DND-41 (cell line): ENCODE results near the gene OPN1MW.
"Not testable (repeated sequence)": the region's sequence is repeated elsewhere in the genome, so short reads cannot be mapped to it uniquely, and the experiment has no call there.

Experiments
- ATAC-seq: fragments of 200-7000 bp; cut with Tn5 transposase; 3 replicates; pipeline ENCODE4 v1.9.1; 2021; ENCODE audit warnings: low read depth; ENCODE audit not compliant: insufficient read depth
- DNase-seq: peaks from one replicate; pipeline ENCODE4 v3.0.0-alpha.2; 2020
- H2AFZ ChIP-seq: 2 replicates; pipeline ENCODE4 v1.6.0; 2012; ENCODE audit warnings: low read depth, low read length
- H3K27ac ChIP-seq: 2 replicates; pipeline ENCODE4 v1.5.1; 2012; ENCODE audit warnings: low read length, inconsistent platforms
- H3K27me3 ChIP-seq: fragments of 200-600 bp; sonication (generic); 2 replicates; pipeline ENCODE4 v1.6.0; 2012; ENCODE audit warnings: low read length, mild to moderate bottlenecking, inconsistent platforms; ENCODE audit not compliant: insufficient read depth, poor library complexity
- H3K36me3 ChIP-seq: 2 replicates; pipeline ENCODE4 v1.5.1; 2012; ENCODE audit warnings: low read length, inconsistent platforms; ENCODE audit not compliant: insufficient read depth
- H3K4me1 ChIP-seq: 2 replicates; pipeline ENCODE4 v1.5.1; 2012; ENCODE audit warnings: mild to moderate bottlenecking, low read length; ENCODE audit not compliant: insufficient read depth
- H3K4me2 ChIP-seq: 2 replicates; pipeline ENCODE4 v1.6.0; 2012; ENCODE audit warnings: mild to moderate bottlenecking, moderate library complexity, low read length, inconsistent platforms; ENCODE audit not compliant: insufficient read depth
- H3K4me3 ChIP-seq, 2 experiments: fragments of 200-600 bp in 1 of 2; shearing (Covaris generic) in 1 of 2; 2 replicates each; pipeline ENCODE4 v1.5.1; 2012 to 2016; ENCODE audit warnings: inconsistent platforms in 2 of 2, low read length in 2 of 2, mild to moderate bottlenecking in 2 of 2, low read depth in 1 of 2, moderate library complexity in 1 of 2
- H3K79me2 ChIP-seq: 2 replicates; pipeline ENCODE4 v1.6.0; 2012; ENCODE audit warnings: low read length, inconsistent platforms; ENCODE audit not compliant: insufficient read depth
- H3K9ac ChIP-seq: 2 replicates; pipeline ENCODE4 v1.6.0; 2012; ENCODE audit warnings: low read depth, mild to moderate bottlenecking, inconsistent platforms, low read length, moderate library complexity
- H3K9me3 ChIP-seq: 2 replicates; pipeline ENCODE4 v1.5.1; 2012; ENCODE audit warnings: low read length, moderate library complexity, mild to moderate bottlenecking, inconsistent platforms; ENCODE audit not compliant: insufficient read depth, severe bottlenecking
- H4K20me1 ChIP-seq: 2 replicates; pipeline ENCODE4 v1.6.0; 2012; ENCODE audit warnings: low read length; ENCODE audit not compliant: insufficient read depth
- CTCF ChIP-seq: IDR thresholded peaks from 2 replicates; pipeline ENCODE4 v1.5.1; 2012; ENCODE audit warnings: borderline replicate concordance, low read length, moderate library complexity, mild to moderate bottlenecking; ENCODE audit not compliant: poor library complexity, severe bottlenecking; ENCODE audit errors: extremely low read depth
- EZH2 ChIP-seq: IDR thresholded peaks from 3 replicates; pipeline ENCODE4 v1.6.1; 2012; ENCODE audit warnings: borderline replicate concordance, low read depth, mild to moderate bottlenecking, moderate library complexity, low read length, inconsistent platforms; ENCODE audit not compliant: severe bottlenecking

OPN1MW gene

GRCh38 chrX:154182296-154182695, at the start of gene OPN1MW:
Gene OPN1MW (plus strand): TSS chrX:154182596. CDS start chrX:154182678, 82 bp downstream.
- not testable (repeated sequence) for H3K27me3 ChIP-seq

DNA sequence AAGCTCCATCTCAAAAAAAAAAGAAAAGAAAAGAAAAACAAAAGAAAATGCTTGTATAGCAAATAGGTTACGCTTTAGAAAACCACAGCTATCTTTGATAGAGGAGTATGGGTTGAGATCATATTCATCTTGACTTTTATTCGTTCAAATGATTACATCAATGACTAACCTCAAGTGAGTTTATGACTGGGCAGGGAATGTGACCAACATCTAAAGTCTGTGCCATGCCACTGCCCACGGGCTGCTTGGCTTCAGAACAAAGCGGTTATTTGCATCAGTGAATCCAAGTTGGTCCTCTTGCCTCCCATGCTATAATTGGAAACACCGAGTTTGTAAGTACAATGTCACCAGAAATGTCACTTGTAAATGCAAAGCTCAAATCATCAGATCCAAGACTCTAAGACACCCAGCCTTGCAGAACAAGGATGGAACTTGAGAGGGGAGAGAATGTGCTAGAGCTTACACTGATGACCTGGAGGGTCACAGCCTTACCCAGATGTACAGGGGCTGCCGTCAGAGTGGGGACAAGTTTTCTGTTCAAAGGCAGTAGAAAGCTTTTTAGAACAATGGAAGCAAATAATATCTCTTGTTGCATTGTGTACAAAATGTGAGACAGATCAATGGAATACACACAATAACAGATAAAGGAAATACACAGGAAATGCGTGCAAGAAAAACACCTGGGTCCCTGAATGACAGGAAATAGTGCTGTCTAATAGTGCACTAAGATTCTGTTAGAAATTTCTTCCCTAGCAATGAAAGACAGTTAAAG, 46.8 kb upstream of the OPN1MW start:
- DNase-seq, result no peak
- H3K4me3 ChIP-seq, result no peak overlapping the region

More at GRCh38 chrX:154182296-154182695, at the start of gene OPN1MW:
- not testable (repeated sequence) for H3K4me3 ChIP-seq, H2AFZ ChIP-seq, H4K20me1 ChIP-seq, H3K36me3 ChIP-seq, H3K9ac ChIP-seq, H3K4me2 ChIP-seq, H3K9me3 ChIP-seq, H3K27ac ChIP-seq, ATAC-seq, DNase-seq, H3K4me1 ChIP-seq, H3K79me2 ChIP-seq

DNA sequence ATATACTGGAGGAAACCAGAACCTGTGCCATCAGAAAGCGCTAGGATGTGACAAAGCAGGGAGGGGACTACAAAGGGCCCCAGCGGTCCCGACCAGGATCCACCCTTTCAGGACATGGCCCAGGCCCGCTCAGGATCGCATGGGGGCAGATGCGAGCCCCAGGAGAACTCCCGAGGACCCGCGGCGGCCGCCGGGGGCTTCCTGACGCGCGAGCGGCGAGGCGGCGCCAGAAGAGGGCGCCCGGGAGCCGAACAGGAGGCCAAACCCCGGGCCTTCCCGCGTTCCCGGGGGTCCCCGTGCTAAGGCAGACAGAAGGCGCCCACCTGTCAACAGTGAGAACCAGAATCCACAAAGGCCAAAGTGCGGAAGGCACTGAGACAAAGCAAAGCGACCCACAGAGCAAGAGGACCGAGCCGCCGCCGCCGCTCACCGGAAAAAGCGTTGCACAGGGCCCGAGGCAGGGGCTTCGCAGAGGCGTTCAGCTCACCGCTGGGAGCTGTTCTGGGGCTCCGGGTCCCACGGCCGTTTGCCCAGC, 45.7 kb upstream of the OPN1MW start:
- Histone ChIP-seq H3K9me3 (no peaks in the 10 kb centered on the region), H2AFZ (0 out of 2 replicates have a peak overlapping the region, but pooled peaks have one; percentile 52), H3K4me3 (no peak overlapping the region; a peak in 1 of 4 replicates), H3K4me1 (peaks cover 14% of the 10 kb centered on the region), H3K9ac (no peak overlapping the region), H3K79me2 (no peaks in the 10 kb centered on the region), H3K4me2 (peak overlapping the region; percentile 56; the same call in 1 of the 2 replicates), H3K36me3 (no peaks in the 10 kb centered on the region), H3K27me3 (peaks cover 11% of the 10 kb centered on the region), H4K20me1 (no peaks in the 10 kb centered on the region), H3K27ac (no peak overlapping the region)
- ATAC-seq (peak; percentile 98), DNase-seq (peak; percentile 76)
- TF ChIP-seq CTCF, result peak; percentile 74
- TF ChIP-seq EZH2, result no peak

More for the DNA sequence above, 46.8 kb upstream of the OPN1MW start:
- ATAC-seq, result no peak
- H3K4me2 ChIP-seq, result no peak overlapping the region
- peaks cover 14% of the 10 kb centered on the region for H3K4me1 ChIP-seq
- no peaks in the 10 kb centered on the region for H3K36me3 ChIP-seq
- no peaks in the 10 kb centered on the region for H3K79me2 ChIP-seq
- no peaks in the 10 kb centered on the region for H3K9me3 ChIP-seq
- H3K9ac ChIP-seq, result no peak overlapping the region
- H3K27ac ChIP-seq, result no peak overlapping the region
- H4K20me1 ChIP-seq, result no peaks in the 10 kb centered on the region
- TF ChIP-seq CTCF (no peak), EZH2 (no peak)
- H3K27me3 ChIP-seq, result peaks cover 11% of the 10 kb centered on the region
- no peak overlapping the region for H2AFZ ChIP-seq

DNA sequence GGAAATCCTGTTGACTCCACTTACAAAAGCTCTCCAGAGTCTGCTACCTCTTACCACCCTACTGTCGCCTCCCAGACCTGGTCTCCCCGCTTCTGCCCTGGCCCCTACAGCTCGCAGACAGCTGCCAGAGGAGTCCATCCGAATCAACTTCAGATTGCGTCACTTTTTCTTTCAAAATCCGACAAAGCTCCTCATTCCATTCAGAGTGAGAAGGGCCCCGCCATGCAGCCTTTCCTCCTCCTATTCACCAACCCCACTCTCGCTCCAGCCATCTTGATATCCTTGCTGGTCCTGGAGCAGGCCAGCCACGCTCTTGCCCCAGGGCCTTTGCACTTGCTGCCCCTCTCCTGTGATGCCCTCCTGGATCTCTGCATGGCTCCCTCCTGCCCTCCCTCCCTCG, 43.5 kb upstream of the OPN1MW start:
- H3K4me1 ChIP-seq, result peaks cover 14% of the 10 kb centered on the region
- H3K4me2 ChIP-seq, result no peak overlapping the region
- DNase-seq, result no peak
- H3K9me3 ChIP-seq, result no peaks in the 10 kb centered on the region
- H3K9ac ChIP-seq, result no peak overlapping the region
- no peaks in the 10 kb centered on the region for H3K36me3 ChIP-seq
- TF ChIP-seq CTCF (no peak), EZH2 (no peak)
- no peak for ATAC-seq
- peaks cover 11% of the 10 kb centered on the region for H3K27me3 ChIP-seq
- H3K79me2 ChIP-seq, result no peaks in the 10 kb centered on the region
- H3K27ac ChIP-seq, result no peak overlapping the region
- H2AFZ ChIP-seq, result no peak overlapping the region
- no peaks in the 10 kb centered on the region for H4K20me1 ChIP-seq
- H3K4me3 ChIP-seq, result no peak overlapping the region
